GM21737 (cell line): Measurements from ENCODE around the gene DAGLA.

Experiments
- ATAC-seq: cut with Tn5 transposase; IDR thresholded peaks from one replicate; pipeline ENCODE4 v1.9.1; 2021; ENCODE audit warnings: mild to moderate bottlenecking, moderate library complexity; ENCODE audit not compliant: unreplicated experiment

DAGLA gene

GRCh38 chr11:61775606-61776554 lies 95.7 kb downstream of the DAGLA start:
- no peak for ATAC-seq

- ATAC-seq = no peak
Observed at GRCh38 chr11:61776561-61777075, 96.4 kb downstream of the DAGLA start.

- no peak for ATAC-seq
Observed at GRCh38 chr11:61777234-61778090, 97.3 kb downstream of the DAGLA start.

- ATAC-seq = no peak
Observed at GRCh38 chr11:61778357-61778886, 98.2 kb downstream of the DAGLA start.

GRCh38 chr11:61778920-61779650 lies 98.9 kb downstream of the DAGLA start:
- ATAC-seq = no peak

GRCh38 chr11:61779666-61780525 lies 99.7 kb downstream of the DAGLA start:
- ATAC-seq = no peak

- no peak for ATAC-seq
Observed at GRCh38 chr11:61780581-61781162, 100.5 kb downstream of the DAGLA start.

GRCh38 chr11:61781585-61781984 lies 101.4 kb downstream of the DAGLA start:
- no peak for ATAC-seq

GRCh38 chr11:61782299-61782698 lies 102.1 kb downstream of the DAGLA start:
- ATAC-seq = no peak

- ATAC-seq = no peak
Observed at GRCh38 chr11:61782841-61783240, 102.7 kb downstream of the DAGLA start.

GRCh38 chr11:61783717-61784505 lies 103.7 kb downstream of the DAGLA start:
- no peak for ATAC-seq

GRCh38 chr11:61784506-61784805 lies 104.3 kb downstream of the DAGLA start:
- no peak for ATAC-seq

- no peak for ATAC-seq
Observed at GRCh38 chr11:61785837-61786402, 105.7 kb downstream of the DAGLA start.

- ATAC-seq = no peak
Observed at GRCh38 chr11:61787928-61788491, 107.8 kb downstream of the DAGLA start.

- peak; percentile 23 for ATAC-seq
Observed at GRCh38 chr11:61791737-61792309, 111.6 kb downstream of the DAGLA start.

- ATAC-seq = peak; percentile 74
Observed at GRCh38 chr11:61792310-61793082, 112.3 kb downstream of the DAGLA start, which contains the start of the genes FEN1 and TMEM258. TSS of gene FEN1 (plus strand) at chr11:61792911. CDS start at chr11:61795362, 2,451 bp downstream. TSS of gene TMEM258 (minus strand) at chr11:61792599. CDS start at chr11:61792558, 41 bp downstream.
